ENCODE data around the gene SOCS7.

The SOCS7 gene

DNA sequence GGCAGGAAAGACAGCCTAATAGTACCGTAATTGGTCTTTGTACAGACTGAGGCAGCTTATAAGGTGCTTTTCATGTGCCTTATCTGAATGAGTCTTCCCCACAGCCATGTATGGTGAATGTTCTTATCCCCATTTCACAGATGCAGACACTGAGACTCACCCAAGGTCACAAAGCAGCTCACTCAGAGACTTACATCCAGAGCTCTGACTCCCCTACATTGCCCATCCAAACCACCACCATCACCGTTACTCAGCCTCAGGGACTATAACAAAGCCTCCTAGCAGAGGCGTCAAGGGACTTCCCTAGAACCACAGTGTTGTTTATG is 7.3 kb upstream of the SOCS7 start:
- TF ChIP-seq RAD21 (IDR thresholded peaks at IDR 0.05; ENCODE audit: low read depth) (no peak), ZBTB7A (IDR thresholded peaks at IDR 0.05; ENCODE audit: low read depth) (no peak), CREB1 (IDR thresholded peaks at IDR 0.05; ENCODE audit: low read depth) (no peak), TAF1 (IDR thresholded peaks at IDR 0.05; ENCODE audit: low read depth) (no peak), EP300 (IDR thresholded peaks at IDR 0.05; ENCODE audit: borderline replicate concordance) (no peak), NFIC (IDR thresholded peaks at IDR 0.05) (no peak), CEBPB (IDR thresholded peaks at IDR 0.05) (no peak)
- TF ChIP-seq, protein P1, sequence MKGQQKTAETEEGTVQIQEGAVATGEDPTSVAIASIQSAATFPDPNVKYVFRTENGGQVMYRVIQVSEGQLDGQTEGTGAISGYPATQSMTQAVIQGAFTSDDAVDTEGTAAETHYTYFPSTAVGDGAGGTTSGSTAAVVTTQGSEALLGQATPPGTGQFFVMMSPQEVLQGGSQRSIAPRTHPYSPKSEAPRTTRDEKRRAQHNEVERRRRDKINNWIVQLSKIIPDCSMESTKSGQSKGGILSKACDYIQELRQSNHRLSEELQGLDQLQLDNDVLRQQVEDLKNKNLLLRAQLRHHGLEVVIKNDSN (IDR thresholded peaks at IDR 0.05): no peak
- TF ChIP-seq, protein P2, sequence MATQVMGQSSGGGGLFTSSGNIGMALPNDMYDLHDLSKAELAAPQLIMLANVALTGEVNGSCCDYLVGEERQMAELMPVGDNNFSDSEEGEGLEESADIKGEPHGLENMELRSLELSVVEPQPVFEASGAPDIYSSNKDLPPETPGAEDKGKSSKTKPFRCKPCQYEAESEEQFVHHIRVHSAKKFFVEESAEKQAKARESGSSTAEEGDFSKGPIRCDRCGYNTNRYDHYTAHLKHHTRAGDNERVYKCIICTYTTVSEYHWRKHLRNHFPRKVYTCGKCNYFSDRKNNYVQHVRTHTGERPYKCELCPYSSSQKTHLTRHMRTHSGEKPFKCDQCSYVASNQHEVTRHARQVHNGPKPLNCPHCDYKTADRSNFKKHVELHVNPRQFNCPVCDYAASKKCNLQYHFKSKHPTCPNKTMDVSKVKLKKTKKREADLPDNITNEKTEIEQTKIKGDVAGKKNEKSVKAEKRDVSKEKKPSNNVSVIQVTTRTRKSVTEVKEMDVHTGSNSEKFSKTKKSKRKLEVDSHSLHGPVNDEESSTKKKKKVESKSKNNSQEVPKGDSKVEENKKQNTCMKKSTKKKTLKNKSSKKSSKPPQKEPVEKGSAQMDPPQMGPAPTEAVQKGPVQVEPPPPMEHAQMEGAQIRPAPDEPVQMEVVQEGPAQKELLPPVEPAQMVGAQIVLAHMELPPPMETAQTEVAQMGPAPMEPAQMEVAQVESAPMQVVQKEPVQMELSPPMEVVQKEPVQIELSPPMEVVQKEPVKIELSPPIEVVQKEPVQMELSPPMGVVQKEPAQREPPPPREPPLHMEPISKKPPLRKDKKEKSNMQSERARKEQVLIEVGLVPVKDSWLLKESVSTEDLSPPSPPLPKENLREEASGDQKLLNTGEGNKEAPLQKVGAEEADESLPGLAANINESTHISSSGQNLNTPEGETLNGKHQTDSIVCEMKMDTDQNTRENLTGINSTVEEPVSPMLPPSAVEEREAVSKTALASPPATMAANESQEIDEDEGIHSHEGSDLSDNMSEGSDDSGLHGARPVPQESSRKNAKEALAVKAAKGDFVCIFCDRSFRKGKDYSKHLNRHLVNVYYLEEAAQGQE (IDR thresholded peaks at IDR 0.05; ENCODE audit: low read depth): no peak

DNA sequence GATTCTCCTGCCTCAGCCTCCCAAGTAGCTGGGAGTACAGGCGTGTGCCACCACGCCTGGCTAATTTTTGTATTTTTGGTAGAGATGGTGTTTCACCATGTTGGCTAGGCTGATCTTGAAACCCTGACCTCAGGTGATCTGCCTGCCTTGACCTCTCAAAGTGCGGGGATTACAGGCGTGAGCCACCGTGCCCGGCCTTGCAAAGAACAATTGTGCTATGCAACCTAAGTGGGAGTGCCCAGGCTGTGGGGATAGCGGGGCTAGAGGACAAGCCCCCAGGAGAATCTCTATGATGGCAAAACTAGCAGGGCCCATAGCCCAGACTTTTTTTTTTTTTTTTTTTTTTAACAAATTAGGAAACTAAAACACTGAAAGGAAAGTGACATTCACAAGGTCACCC is 5.9 kb upstream of the SOCS7 start:
- TF ChIP-seq RAD21 (IDR thresholded peaks at IDR 0.05; ENCODE audit: low read depth): no peak
- no peak for TF ChIP-seq ZBTB7A (IDR thresholded peaks at IDR 0.05; ENCODE audit: low read depth)
- TF ChIP-seq, protein P3, sequence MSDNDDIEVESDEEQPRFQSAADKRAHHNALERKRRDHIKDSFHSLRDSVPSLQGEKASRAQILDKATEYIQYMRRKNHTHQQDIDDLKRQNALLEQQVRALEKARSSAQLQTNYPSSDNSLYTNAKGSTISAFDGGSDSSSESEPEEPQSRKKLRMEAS (IDR thresholded peaks at IDR 0.05): no peak
- TF ChIP-seq YY1 (IDR thresholded peaks at IDR 0.05; ENCODE audit: low read depth): no peak
- no peak for TF ChIP-seq TEAD4 (IDR thresholded peaks at IDR 0.05)

DNA sequence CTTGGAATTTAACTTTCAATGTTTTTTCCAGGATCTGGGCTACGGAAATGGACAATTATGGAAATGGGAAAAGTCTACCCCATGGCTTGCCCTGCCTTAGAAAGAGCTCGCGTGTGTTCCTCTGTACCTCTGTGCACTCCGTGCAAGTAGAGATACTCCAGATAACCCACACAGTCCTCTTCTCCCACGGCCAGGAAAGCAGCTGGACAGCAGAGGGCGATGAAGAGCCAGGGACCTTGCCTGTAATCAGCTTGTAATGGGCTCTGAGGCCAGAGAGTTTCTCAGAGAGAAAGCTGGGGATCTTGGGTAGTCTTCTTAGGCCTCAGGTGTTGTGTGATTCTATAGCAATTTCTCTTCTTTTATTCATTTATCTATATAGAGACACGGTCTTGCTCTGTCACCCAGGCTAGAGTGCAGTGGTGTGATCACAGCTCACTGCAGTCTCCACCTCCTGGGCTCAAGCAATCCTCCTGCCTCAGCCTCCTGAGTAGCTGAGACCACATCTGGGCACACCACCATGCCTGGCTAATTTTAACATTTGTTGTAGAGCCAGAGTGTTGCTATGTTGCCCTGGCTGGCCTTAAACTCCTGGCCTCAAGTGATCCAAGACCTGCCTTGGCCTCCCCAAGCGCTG is 2.4 kb upstream of the SOCS7 start:
- no peak for TF ChIP-seq FOXM1 (IDR thresholded peaks at IDR 0.05; ENCODE audit: borderline replicate concordance, low read depth)
- TF ChIP-seq RAD21 (IDR thresholded peaks at IDR 0.05; ENCODE audit: low read depth): peak; percentile 92

DNA sequence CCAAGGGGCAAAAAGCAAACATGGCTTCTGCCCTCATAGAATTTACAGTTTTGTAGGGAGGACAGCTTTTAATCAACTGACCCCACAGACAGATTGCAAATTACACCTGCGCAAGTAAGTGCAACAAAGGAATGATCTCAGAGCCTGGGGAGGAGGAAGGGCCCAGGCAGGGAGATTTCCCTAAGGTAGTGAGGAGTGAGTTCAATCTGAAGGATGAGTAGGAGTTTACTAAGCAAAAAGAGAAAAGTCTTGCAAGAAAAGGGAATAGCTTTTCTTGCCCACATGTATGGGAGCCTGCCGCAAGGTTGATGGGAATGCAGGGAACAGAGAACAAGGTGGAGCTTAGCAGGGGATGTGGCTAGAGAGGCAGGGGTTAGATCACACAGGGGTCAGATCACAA is 1.6 kb upstream of the SOCS7 start:
- TF ChIP-seq YY1 (IDR thresholded peaks at IDR 0.05; ENCODE audit: low read depth) (no peak), TCF12 (IDR thresholded peaks at IDR 0.05; ENCODE audit: low read depth) (no peak), ZBTB7A (IDR thresholded peaks at IDR 0.05; ENCODE audit: low read depth) (no peak), CEBPB (IDR thresholded peaks at IDR 0.05) (no peak), NFIC (IDR thresholded peaks at IDR 0.05) (no peak), EGR1 (IDR thresholded peaks at IDR 0.05) (no peak), EP300 (IDR thresholded peaks at IDR 0.05; ENCODE audit: borderline replicate concordance) (no peak), TEAD4 (IDR thresholded peaks at IDR 0.05) (no peak), FOXM1 (IDR thresholded peaks at IDR 0.05; ENCODE audit: borderline replicate concordance, low read depth) (no peak), CREB1 (IDR thresholded peaks at IDR 0.05; ENCODE audit: low read depth) (no peak)
- TF ChIP-seq, protein P2 (IDR thresholded peaks at IDR 0.05; ENCODE audit: low read depth): no peak
- TF ChIP-seq, protein P3 (IDR thresholded peaks at IDR 0.05): no peak
- TF ChIP-seq, protein P1 (IDR thresholded peaks at IDR 0.05): no peak

DNA sequence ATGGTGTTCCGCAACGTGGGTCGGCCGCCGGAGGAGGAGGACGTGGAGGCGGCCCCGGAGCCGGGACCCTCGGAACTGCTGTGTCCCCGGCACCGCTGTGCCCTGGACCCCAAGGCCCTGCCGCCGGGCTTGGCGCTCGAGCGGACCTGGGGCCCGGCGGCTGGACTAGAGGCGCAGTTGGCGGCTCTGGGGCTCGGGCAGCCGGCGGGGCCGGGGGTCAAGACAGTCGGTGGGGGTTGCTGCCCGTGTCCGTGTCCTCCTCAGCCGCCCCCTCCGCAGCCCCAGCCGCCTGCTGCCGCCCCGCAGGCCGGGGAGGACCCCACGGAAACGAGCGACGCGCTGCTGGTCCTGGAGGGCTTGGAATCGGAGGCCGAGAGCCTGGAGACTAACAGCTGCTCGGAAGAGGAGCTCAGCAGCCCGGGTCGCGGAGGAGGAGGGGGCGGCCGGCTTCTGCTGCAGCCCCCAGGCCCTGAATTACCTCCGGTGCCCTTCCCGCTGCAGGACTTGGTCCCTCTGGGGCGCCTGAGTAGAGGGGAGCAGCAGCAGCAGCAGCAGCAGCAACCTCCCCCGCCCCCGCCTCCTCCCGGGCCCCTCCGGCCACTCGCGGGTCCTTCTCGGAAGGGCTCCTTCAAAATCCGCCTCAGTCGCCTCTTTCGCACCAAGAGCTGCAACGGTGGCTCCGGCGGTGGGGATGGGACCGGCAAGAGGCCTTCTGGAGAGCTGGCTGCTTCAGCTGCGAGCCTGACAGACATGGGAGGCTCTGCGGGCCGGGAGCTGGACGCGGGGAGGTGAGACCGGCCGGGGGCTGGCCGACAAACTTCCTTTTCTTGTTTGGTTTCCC is 821 bp downstream of the SOCS7 start:
- TF ChIP-seq, protein P3 (IDR thresholded peaks at IDR 0.05): no peak
- TF ChIP-seq, protein P1 (IDR thresholded peaks at IDR 0.05): no peak
- TF ChIP-seq ZBTB7A (IDR thresholded peaks at IDR 0.05; ENCODE audit: low read depth): peak; percentile 76; the same call in 1 of the 2 replicates
- no peak for TF ChIP-seq TAF1 (IDR thresholded peaks at IDR 0.05; ENCODE audit: low read depth)
- TF ChIP-seq CEBPB (IDR thresholded peaks at IDR 0.05): no peak

All from Ishikawa (cell line).